Gastrocnemius medialis (tissue), 4 donors: Measurements from ENCODE around the gene FFAR3.

Experiments
- CTCF ChIP-seq, 5 experiments: fragments of 450-650 bp in 3 of 5; fragments of 200-600 bp in 2 of 5; sonication (generic) in 2 of 5; IDR thresholded peaks in 4 of 5; conservative IDR thresholded peaks in 1 of 5; 1 replicate in 4 of 5; 2 replicates in 1 of 5; pipeline ENCODE4 v1.5.1; 2016 to 2019; ENCODE audit warnings: antibody characterized with exemption in 5 of 5, mild to moderate bottlenecking in 3 of 5, moderate library complexity in 3 of 5
- POLR2A ChIP-seq, 2 donors: fragments of 450-650 bp; IDR thresholded peaks; one replicate each; pipeline ENCODE4 v1.6.1; 2017; ENCODE audit warnings: antibody characterized with exemption in 2 of 2, mild to moderate bottlenecking in 2 of 2, moderate library complexity in 2 of 2

DNA sequence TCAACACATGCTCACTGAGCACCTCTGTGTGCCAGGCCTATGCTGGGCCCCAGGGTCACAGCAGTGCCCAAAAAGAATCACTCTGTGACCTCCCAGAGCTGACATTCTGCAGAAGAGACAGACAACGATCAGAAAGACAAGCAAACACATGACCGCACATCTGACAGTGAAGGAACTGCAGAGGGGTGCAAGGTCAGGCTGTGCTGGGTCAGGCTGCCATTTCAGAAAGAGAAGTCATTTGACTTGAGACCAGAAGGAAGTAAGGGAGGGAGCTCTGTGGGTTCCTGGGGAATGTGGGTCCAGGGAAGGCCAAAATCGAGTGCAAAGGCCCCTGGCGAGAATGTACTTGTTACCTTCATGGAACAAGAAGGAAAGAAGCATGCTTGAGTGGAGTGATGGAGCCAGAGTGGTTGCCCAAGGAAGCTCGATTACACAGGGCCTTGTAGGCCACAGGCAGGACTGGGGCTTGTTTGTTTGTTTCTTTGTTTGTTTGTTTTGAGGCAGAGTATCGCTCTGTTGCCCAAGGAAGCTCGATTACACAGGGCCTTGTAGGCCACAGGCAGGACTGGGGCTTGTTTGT lies 40.7 kb upstream of the FFAR3 start:
- TF ChIP-seq CTCF (IDR thresholded peaks at IDR 0.05 in 4 of 5, conservative IDR thresholded peaks at IDR 0.05 in 1 of 5): no peak
- no peak for TF ChIP-seq POLR2A (IDR thresholded peaks at IDR 0.05)
